ENCODE measurements around the gene AGTPBP1. TPM values are rescaled to one million over a fixed set of nuclear protein-coding genes. Genes with fewer than 3 reads are reported as not detected.
"Not testable (repeated sequence)": the region's sequence is repeated elsewhere in the genome, so short reads cannot be mapped to it uniquely, and the experiment has no call there.

Gene AGTPBP1, protein sequence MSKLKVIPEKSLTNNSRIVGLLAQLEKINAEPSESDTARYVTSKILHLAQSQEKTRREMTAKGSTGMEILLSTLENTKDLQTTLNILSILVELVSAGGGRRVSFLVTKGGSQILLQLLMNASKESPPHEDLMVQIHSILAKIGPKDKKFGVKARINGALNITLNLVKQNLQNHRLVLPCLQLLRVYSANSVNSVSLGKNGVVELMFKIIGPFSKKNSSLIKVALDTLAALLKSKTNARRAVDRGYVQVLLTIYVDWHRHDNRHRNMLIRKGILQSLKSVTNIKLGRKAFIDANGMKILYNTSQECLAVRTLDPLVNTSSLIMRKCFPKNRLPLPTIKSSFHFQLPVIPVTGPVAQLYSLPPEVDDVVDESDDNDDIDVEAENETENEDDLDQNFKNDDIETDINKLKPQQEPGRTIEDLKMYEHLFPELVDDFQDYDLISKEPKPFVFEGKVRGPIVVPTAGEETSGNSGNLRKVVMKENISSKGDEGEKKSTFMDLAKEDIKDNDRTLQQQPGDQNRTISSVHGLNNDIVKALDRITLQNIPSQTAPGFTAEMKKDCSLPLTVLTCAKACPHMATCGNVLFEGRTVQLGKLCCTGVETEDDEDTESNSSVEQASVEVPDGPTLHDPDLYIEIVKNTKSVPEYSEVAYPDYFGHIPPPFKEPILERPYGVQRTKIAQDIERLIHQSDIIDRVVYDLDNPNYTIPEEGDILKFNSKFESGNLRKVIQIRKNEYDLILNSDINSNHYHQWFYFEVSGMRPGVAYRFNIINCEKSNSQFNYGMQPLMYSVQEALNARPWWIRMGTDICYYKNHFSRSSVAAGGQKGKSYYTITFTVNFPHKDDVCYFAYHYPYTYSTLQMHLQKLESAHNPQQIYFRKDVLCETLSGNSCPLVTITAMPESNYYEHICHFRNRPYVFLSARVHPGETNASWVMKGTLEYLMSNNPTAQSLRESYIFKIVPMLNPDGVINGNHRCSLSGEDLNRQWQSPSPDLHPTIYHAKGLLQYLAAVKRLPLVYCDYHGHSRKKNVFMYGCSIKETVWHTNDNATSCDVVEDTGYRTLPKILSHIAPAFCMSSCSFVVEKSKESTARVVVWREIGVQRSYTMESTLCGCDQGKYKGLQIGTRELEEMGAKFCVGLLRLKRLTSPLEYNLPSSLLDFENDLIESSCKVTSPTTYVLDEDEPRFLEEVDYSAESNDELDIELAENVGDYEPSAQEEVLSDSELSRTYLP
- 31.6 and 34.4 TPM in 2 replicates for total RNA-seq (2014; rRNA removed; shearing (Covaris generic))

DNA sequence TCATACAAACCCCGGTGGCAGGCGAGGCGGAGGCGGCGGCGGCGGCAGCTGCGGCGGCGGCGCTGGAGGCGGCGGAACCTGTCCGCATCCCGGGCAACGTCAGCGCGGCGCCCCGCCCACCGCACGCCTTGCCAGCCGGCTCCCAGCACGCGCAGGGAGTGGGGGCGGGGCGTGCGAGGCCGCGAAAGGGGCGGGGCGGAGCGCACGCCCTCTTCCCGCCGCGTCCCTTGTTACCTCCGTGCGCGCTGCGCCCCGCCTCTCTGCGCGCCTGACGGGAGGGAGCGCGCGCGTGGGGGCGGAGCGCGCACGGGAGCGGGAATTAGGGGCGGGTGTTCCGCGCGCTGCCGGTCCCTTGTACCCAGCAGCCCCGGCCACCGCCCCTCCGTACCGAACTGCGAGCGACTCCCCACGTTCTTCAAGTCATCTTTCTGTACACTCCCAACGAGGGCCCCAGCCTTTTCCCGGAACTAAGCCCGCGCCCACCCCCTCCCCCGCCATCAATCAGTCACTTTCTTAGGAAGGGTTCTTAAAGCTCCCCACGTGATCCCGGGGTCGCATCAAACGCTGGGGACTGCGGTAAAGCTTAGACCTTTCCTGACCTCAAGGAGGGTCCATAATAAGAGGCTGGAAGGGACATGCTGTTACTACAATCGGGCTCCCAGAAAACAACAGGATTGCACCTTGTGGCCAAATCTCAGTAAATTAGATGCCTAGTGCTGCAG is at the start of gene AGTPBP1:
Gene AGTPBP1 (minus strand): TSS at position 80 of the 722 bp plus-strand sequence. CDS start 29,421 bp downstream, outside the sequence.
- H3K36me3 ChIP-seq, result no peaks in the 10 kb centered on the region
- no peaks in the 10 kb centered on the region for H3K27me3 ChIP-seq
- H3K4me1 ChIP-seq, result peaks cover 7% of the 10 kb centered on the region
- H3K9me3 ChIP-seq (replicated peaks), result no peaks in the 10 kb centered on the region
- peak within 1 kb of the TSS; percentile 39 for H3K27ac ChIP-seq
- peak within 1 kb of the TSS; percentile 87 for H3K4me3 ChIP-seq
- DNase-seq, result peak; percentile 94 to 96

GRCh38 chr9:85786116-85786515 is 44.4 kb upstream of the AGTPBP1 start:
- not testable (repeated sequence) for H3K9me3 ChIP-seq (replicated peaks); H3K27me3 ChIP-seq; H3K4me3 ChIP-seq; DNase-seq; H3K27ac ChIP-seq; H3K4me1 ChIP-seq; H3K36me3 ChIP-seq

- H3K4me1 ChIP-seq; H3K36me3 ChIP-seq; H3K9me3 ChIP-seq (replicated peaks); H3K27ac ChIP-seq; H3K4me3 ChIP-seq; H3K27me3 ChIP-seq; DNase-seq: not testable (repeated sequence)
Measured at GRCh38 chr9:85773844-85774243, 32.1 kb upstream of the AGTPBP1 start.

DNA sequence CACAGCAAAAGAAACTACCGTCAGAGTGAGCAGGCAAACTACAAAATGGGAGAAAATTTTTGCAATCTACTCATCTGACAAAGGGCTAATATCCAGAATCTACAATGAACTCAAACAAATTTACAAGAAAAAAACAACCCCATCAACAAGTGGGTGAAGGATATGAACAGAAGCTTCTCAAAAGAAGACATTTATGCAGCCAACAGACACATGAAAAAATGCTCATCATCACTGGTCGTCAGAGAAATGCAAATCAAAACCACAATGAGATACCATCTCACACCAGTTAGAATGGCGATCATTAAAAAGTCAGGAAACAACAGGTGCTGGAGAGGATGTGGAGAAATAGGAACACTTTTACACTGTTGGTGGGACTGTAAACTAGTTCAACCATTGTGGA is 20.0 kb upstream of the AGTPBP1 start:
- not testable (repeated sequence) for H3K4me3 ChIP-seq; H3K27ac ChIP-seq; H3K4me1 ChIP-seq; H3K27me3 ChIP-seq; H3K9me3 ChIP-seq (replicated peaks); DNase-seq; H3K36me3 ChIP-seq

DNA sequence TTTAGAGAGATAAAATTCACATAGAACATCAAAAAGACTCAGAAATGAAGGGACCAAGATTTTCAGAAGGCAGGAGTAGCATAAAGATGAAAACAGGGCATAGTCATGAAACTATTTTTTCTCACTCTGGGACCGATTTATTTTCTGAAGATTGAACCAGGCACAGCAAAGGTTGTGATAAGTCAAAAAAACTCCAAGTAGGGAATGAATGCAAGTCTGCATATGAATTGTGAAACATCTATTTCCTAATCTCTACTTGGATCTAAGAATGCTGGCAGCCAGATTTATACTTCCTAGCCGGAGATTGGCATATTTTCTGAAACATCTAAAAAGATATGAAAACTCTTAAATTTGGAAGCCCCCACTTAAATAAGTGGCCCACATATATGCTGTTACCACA is 16.0 kb upstream of the AGTPBP1 start:
- H3K4me1 ChIP-seq; H3K9me3 ChIP-seq (replicated peaks); H3K4me3 ChIP-seq; H3K27me3 ChIP-seq; H3K36me3 ChIP-seq; H3K27ac ChIP-seq; DNase-seq: not testable (repeated sequence)

GRCh38 chr9:85756216-85756615 is 14.5 kb upstream of the AGTPBP1 start:
- H3K4me3 ChIP-seq; H3K27me3 ChIP-seq; DNase-seq; H3K36me3 ChIP-seq; H3K27ac ChIP-seq; H3K4me1 ChIP-seq; H3K9me3 ChIP-seq (replicated peaks): not testable (repeated sequence)

DNA sequence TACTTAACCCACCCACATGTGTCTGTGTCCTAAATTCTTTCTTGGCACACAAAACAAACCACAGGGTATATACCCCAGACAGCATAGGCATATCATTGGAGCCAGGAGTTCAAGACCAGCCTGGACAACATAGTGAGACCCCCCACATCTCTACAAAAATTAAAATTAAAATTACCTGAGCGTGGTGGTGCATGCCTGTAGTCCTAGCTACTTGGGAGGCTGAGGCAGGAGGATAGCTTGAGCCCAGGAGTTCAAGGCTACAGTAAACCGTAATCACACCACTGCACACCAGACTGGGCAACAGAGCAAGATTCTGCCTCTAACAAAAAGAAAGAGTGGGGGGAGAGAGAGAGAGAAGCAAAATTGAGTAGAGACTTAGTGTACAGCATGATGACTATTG is 4.6 kb upstream of the AGTPBP1 start:
- H3K27ac ChIP-seq, result no peak overlapping the region
- H3K9me3 ChIP-seq (replicated peaks), result no peaks in the 10 kb centered on the region
- DNase-seq, result no peak
- H3K4me1 ChIP-seq, result peaks cover 7% of the 10 kb centered on the region
- H3K27me3 ChIP-seq, result no peaks in the 10 kb centered on the region
- H3K36me3 ChIP-seq, result no peaks in the 10 kb centered on the region
- no peak overlapping the region for H3K4me3 ChIP-seq

DNA sequence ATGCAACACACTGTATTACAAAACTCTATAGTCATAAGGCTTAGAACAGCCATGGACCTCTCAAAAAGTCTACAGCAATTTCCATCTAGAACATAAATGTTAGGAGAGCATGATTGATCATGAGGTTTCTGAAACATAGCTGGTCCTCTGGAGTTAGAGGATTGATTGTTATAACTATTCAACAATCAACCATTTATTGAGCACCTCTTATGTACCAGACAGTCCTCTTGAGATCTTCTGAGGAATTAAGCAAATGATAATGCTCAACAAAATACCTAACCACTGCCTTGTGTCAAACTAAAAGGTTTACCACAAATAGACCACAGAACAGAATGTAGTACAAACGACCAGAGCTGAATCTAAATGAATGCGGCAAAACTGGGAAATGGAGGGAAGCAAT is 3.4 kb upstream of the AGTPBP1 start:
- H3K27me3 ChIP-seq, result no peaks in the 10 kb centered on the region
- H3K27ac ChIP-seq, result no peak overlapping the region
- H3K36me3 ChIP-seq, result no peaks in the 10 kb centered on the region
- peaks cover 7% of the 10 kb centered on the region for H3K4me1 ChIP-seq
- no peaks in the 10 kb centered on the region for H3K9me3 ChIP-seq (replicated peaks)
- H3K4me3 ChIP-seq, result no peak overlapping the region
- no peak for DNase-seq

GRCh38 chr9:85744480-85744879 is 2.7 kb upstream of the AGTPBP1 start:
- no peak for DNase-seq
- no peaks in the 10 kb centered on the region for H3K36me3 ChIP-seq
- no peaks in the 10 kb centered on the region for H3K27me3 ChIP-seq
- H3K27ac ChIP-seq, result no peak overlapping the region
- H3K4me1 ChIP-seq, result peaks cover 7% of the 10 kb centered on the region
- H3K4me3 ChIP-seq, result no peak overlapping the region
- H3K9me3 ChIP-seq (replicated peaks), result no peaks in the 10 kb centered on the region

- Histone ChIP-seq H3K4me1 (peaks cover 7% of the 10 kb centered on the region), H3K36me3 (no peaks in the 10 kb centered on the region), H3K27me3 (no peaks in the 10 kb centered on the region), H3K9me3 (replicated peaks) (no peaks in the 10 kb centered on the region), H3K4me3 (peak overlapping the region; percentile 87), H3K27ac (no peak overlapping the region)
- DNase-seq, result peak; percentile 41 to 62
Measured at GRCh38 chr9:85743275-85744128, 1.7 kb upstream of the AGTPBP1 start.

- peak overlapping the region; percentile 14; the same call in 1 of the 2 replicates for H3K27ac ChIP-seq
- H3K4me1 ChIP-seq, result peaks cover 7% of the 10 kb centered on the region
- H3K36me3 ChIP-seq, result no peaks in the 10 kb centered on the region
- H3K9me3 ChIP-seq (replicated peaks), result no peaks in the 10 kb centered on the region
- H3K27me3 ChIP-seq, result no peaks in the 10 kb centered on the region
- H3K4me3 ChIP-seq, result peak overlapping the region; percentile 87
- DNase-seq, result no peak
Measured at GRCh38 chr9:85742597-85742936, 813 bp upstream of the AGTPBP1 start.

- Histone ChIP-seq H3K4me3 (peak overlapping the region; percentile 87), H3K27ac (peak overlapping the region; percentile 39), H3K36me3 (no peaks in the 10 kb centered on the region), H3K4me1 (peaks cover 7% of the 10 kb centered on the region), H3K9me3 (replicated peaks) (no peaks in the 10 kb centered on the region), H3K27me3 (no peaks in the 10 kb centered on the region)
- DNase-seq, result peak in 1 of 2 experiments; percentile 58
Measured at GRCh38 chr9:85741095-85741874, 469 bp downstream of the AGTPBP1 start.

- Histone ChIP-seq H3K4me3 (peak overlapping the region; percentile 87), H3K4me1 (peaks cover 7% of the 10 kb centered on the region), H3K9me3 (replicated peaks) (no peaks in the 10 kb centered on the region), H3K27ac (no peak overlapping the region), H3K36me3 (no peaks in the 10 kb centered on the region), H3K27me3 (no peaks in the 10 kb centered on the region)
- no peak for DNase-seq
Measured at GRCh38 chr9:85740787-85741094, 1.0 kb downstream of the AGTPBP1 start.

All from SJCRH30 (cell line).